DOHH2 (cell line): ENCODE measurements around the gene TPH2.

ENCODE experiments used
- H3F3A ChIP-seq: fragments of 200-600 bp; sonication (generic), shearing (Covaris generic); 2 replicates; pipeline ENCODE4 v1.6.0; 2016; ENCODE audit warnings: antibody characterized with exemption, mild to moderate bottlenecking; ENCODE audit not compliant: control insufficient read depth, insufficient read depth
- H3K27ac ChIP-seq: fragments of 200-600 bp; sonication (generic); 2 replicates; pipeline ENCODE4 v1.5.1; 2014; ENCODE audit warnings: low read depth, mild to moderate bottlenecking, low read length, moderate library complexity
- H3K27me3 ChIP-seq: fragments of 200-600 bp; sonication (generic); 2 replicates; pipeline ENCODE4 v1.6.1; 2014; ENCODE audit warnings: mild to moderate bottlenecking, low read length, mixed read lengths; ENCODE audit not compliant: control insufficient read depth
- H3K36me3 ChIP-seq: fragments of 200-600 bp; sonication (generic); 2 replicates; pipeline ENCODE4 v1.6.1; 2014; ENCODE audit warnings: mild to moderate bottlenecking, low read length, moderate library complexity, mixed read lengths; ENCODE audit not compliant: control insufficient read depth
- H3K4me1 ChIP-seq: fragments of 200-600 bp; sonication (generic); 2 replicates; pipeline ENCODE4 v1.6.1; 2014; ENCODE audit warnings: mild to moderate bottlenecking, low read length, mixed read lengths; ENCODE audit not compliant: control insufficient read depth
- H3K4me2 ChIP-seq: fragments of 200-600 bp; sonication (generic); 2 replicates; pipeline ENCODE4 v1.6.0; 2014; ENCODE audit warnings: mild to moderate bottlenecking, low read length, moderate library complexity
- H3K4me3 ChIP-seq: fragments of 200-600 bp; sonication (generic); 2 replicates; pipeline ENCODE4 v1.5.1; 2014; ENCODE audit warnings: mild to moderate bottlenecking, low read length, mixed read lengths
- H3K79me2 ChIP-seq: fragments of 200-600 bp; sonication (generic); 2 replicates; pipeline ENCODE4 v1.6.1; 2014; ENCODE audit warnings: mild to moderate bottlenecking, low read length, mixed read lengths; ENCODE audit not compliant: control insufficient read depth
- H3K9me2 ChIP-seq: fragments of 200-600 bp; sonication (generic); replicated peaks from 2 replicates; pipeline ENCODE4 v1.6.1; 2014; ENCODE audit warnings: mild to moderate bottlenecking, low read length, mixed read lengths; ENCODE audit not compliant: control insufficient read depth
- H3K9me3 ChIP-seq: fragments of 200-600 bp; sonication (generic); 2 replicates; pipeline ENCODE4 v1.6.1; 2014; ENCODE audit warnings: antibody characterized with exemption, low read length, mixed read lengths; ENCODE audit not compliant: control insufficient read depth, insufficient read depth
- H4K20me1 ChIP-seq: fragments of 200-600 bp; sonication (generic); 2 replicates; pipeline ENCODE4 v1.6.0; 2014; ENCODE audit warnings: low read depth, mild to moderate bottlenecking, antibody characterized with exemption, low read length, moderate library complexity; ENCODE audit not compliant: control insufficient read depth, insufficient read depth
- EZH2phosphoT487 ChIP-seq: fragments of 200-600 bp; sonication (generic); IDR thresholded peaks from 2 replicates; pipeline ENCODE4 v1.6.1; 2017; ENCODE audit warnings: borderline replicate concordance, mild to moderate bottlenecking, antibody characterized with exemption, low read length, moderate library complexity, mixed read lengths
- TF ChIP-seq, protein P1 (sequence below): fragments of 200-600 bp; sonication (generic); IDR thresholded peaks from one replicate; pipeline ENCODE4 v1.5.1; 2014; ENCODE audit warnings: antibody characterized with exemption, mild to moderate bottlenecking, low read depth, low read length; ENCODE audit not compliant: poor library complexity, severe bottlenecking

The TPH2 gene

DNA sequence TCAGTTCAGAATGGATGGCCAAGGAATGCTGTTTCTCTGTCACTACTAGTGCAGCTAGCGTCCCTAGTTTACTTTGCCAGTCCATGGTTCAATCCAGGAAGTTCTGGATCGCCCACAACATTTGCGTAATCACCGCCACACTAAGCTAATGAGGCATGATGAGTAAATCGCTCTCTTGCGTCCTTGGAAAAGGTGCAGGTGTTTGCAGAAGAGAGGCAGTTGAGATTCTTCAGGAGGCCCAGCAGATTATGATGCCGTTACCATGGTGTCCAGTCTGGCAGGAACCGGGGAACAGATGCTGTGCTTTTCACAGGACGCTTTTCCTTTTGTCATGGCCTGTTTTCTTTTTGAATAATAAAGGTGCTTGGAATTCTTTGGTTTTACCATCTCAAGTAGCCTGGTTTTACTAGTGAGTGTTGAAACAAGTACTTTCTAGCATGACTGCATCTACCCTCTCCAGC, 9.0 kb downstream of the TPH2 start:
- H3K36me3 ChIP-seq: no peaks in the 10 kb centered on the region
- H3K79me2 ChIP-seq: no peaks in the 10 kb centered on the region
- H3K4me2 ChIP-seq: no peak overlapping the region
- H3K4me1 ChIP-seq: no peaks in the 10 kb centered on the region
- no peaks in the 10 kb centered on the region for H3F3A ChIP-seq
- TF ChIP-seq, protein P1, sequence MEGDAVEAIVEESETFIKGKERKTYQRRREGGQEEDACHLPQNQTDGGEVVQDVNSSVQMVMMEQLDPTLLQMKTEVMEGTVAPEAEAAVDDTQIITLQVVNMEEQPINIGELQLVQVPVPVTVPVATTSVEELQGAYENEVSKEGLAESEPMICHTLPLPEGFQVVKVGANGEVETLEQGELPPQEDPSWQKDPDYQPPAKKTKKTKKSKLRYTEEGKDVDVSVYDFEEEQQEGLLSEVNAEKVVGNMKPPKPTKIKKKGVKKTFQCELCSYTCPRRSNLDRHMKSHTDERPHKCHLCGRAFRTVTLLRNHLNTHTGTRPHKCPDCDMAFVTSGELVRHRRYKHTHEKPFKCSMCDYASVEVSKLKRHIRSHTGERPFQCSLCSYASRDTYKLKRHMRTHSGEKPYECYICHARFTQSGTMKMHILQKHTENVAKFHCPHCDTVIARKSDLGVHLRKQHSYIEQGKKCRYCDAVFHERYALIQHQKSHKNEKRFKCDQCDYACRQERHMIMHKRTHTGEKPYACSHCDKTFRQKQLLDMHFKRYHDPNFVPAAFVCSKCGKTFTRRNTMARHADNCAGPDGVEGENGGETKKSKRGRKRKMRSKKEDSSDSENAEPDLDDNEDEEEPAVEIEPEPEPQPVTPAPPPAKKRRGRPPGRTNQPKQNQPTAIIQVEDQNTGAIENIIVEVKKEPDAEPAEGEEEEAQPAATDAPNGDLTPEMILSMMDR: no peak
- no peak for TF ChIP-seq EZH2phosphoT487
- H3K9me3 ChIP-seq: no peaks in the 10 kb centered on the region
- H3K27me3 ChIP-seq: peaks cover 6% of the 10 kb centered on the region; the same call in 1 of the 2 replicates
- no peaks in the 10 kb centered on the region for H3K9me2 ChIP-seq
- H4K20me1 ChIP-seq: no peaks in the 10 kb centered on the region
- H3K4me3 ChIP-seq: no peak overlapping the region
- no peak overlapping the region for H3K27ac ChIP-seq

DNA sequence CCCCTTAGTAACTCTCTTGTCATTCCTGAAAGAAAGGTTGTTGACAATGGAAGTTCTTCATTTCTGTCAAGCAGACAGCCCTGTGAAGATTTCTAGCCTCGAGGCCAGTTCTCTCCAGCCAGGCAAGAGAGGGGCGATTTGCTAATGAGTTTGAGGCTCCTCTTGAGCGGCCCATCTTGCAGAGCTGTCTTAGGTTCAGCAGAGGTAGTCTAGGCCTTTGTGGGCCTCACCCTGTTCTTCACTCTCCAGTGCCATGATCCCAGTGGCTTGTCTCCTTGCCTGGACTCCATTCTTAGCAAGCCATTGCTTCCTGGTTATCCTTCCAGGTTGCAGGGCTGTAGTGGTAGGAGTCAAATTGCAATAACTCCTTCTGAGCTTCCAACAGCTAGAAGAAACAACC, 9.7 kb downstream of the TPH2 start:
- Histone ChIP-seq H3K4me2 (no peak overlapping the region), H3K36me3 (no peaks in the 10 kb centered on the region), H3K9me2 (no peaks in the 10 kb centered on the region), H3K27ac (no peak overlapping the region), H3F3A (no peaks in the 10 kb centered on the region), H3K4me3 (no peak overlapping the region), H3K4me1 (no peaks in the 10 kb centered on the region), H3K27me3 (peaks cover 4% of the 10 kb centered on the region; the same call in 1 of the 2 replicates), H3K79me2 (no peaks in the 10 kb centered on the region), H3K9me3 (no peaks in the 10 kb centered on the region), H4K20me1 (no peaks in the 10 kb centered on the region)
- no peak for TF ChIP-seq EZH2phosphoT487
- TF ChIP-seq, protein P1: no peak

DNA sequence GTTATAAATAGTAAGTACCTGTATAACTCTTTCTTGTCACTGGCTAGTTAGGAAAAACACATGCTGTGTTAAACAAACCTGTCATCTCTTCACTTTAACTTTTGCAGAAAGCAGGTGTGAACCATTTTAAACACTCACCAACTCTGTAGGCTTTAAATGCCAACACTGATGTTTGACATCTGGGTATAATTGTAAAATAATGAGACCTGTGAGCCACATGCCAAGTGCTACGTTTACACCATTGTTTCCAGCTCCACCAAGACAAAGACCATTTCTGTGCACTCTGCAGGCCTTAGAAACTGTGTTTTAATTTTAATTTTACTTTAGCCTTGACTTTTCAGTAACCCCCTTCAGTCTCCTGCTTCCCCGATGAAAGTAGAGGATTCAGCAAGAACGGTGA, 11.0 kb downstream of the TPH2 start:
- TF ChIP-seq, protein P1: no peak
- TF ChIP-seq EZH2phosphoT487: no peak

More for the DNA sequence above, 11.0 kb downstream of the TPH2 start:
- Histone ChIP-seq H3K4me2 (no peak overlapping the region), H3K36me3 (no peaks in the 10 kb centered on the region), H3K4me1 (no peaks in the 10 kb centered on the region), H3K27me3 (peaks cover 4% of the 10 kb centered on the region; the same call in 1 of the 2 replicates), H3K9me2 (no peaks in the 10 kb centered on the region), H3F3A (no peaks in the 10 kb centered on the region), H3K27ac (no peak overlapping the region), H3K79me2 (no peaks in the 10 kb centered on the region), H4K20me1 (no peaks in the 10 kb centered on the region), H3K4me3 (no peak overlapping the region), H3K9me3 (no peaks in the 10 kb centered on the region)
